ENCODE measurements around the gene AP5Z1. TPM values are rescaled to one million over a fixed set of nuclear protein-coding genes. Genes with fewer than 3 reads are reported as not detected.

Gene AP5Z1
- total RNA-seq, 1 donor from 2014 or later: 59.7 TPM

- Mint-ChIP-seq H3K27ac (ENCODE audit: unreplicated experiment) (peak overlapping the region; percentile 98), H3K36me3 (ENCODE audit: low read depth) (peaks cover 23% of the 10 kb centered on the region), H3K4me3 (ENCODE audit: unreplicated experiment) (peak overlapping the region; percentile 28), H3K9me3 (ENCODE audit: low read depth) (no peaks in the 10 kb centered on the region), H3K27me3 (ENCODE audit: low read depth) (no peaks in the 10 kb centered on the region), H3K4me1 (ENCODE audit: low read depth) (peaks cover 70% of the 10 kb centered on the region)
- DNase-seq (ENCODE audit: low spot score): no peak
- TF ChIP-seq, protein P1, sequence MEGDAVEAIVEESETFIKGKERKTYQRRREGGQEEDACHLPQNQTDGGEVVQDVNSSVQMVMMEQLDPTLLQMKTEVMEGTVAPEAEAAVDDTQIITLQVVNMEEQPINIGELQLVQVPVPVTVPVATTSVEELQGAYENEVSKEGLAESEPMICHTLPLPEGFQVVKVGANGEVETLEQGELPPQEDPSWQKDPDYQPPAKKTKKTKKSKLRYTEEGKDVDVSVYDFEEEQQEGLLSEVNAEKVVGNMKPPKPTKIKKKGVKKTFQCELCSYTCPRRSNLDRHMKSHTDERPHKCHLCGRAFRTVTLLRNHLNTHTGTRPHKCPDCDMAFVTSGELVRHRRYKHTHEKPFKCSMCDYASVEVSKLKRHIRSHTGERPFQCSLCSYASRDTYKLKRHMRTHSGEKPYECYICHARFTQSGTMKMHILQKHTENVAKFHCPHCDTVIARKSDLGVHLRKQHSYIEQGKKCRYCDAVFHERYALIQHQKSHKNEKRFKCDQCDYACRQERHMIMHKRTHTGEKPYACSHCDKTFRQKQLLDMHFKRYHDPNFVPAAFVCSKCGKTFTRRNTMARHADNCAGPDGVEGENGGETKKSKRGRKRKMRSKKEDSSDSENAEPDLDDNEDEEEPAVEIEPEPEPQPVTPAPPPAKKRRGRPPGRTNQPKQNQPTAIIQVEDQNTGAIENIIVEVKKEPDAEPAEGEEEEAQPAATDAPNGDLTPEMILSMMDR (IDR thresholded peaks at IDR 0.05): no peak
Measured at GRCh38 chr7:4747013-4747412, 28.4 kb upstream of the AP5Z1 start.

DNA sequence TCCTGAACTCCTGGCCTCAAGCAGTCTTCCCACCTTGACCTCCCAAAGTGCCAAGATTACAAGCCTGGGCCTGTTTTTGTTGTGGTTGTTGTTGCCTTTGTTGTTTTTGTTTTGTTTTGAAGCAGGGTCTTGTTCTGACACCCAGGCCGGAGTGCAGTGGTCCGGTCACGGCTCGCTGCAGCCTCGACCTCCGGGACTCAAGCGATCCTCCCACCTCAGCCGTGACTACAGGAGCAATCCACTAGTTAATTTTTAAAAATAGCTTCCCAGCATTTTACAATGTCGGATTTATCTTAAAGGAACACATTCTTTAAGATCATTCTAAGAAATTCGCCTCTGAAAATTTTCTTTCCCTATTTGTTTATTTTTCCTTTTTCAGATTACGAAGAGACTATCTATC, 27.7 kb upstream of the AP5Z1 start:
- Mint-ChIP-seq H3K27me3 (ENCODE audit: low read depth) (no peaks in the 10 kb centered on the region), H3K27ac (ENCODE audit: unreplicated experiment) (peak overlapping the region; percentile 98)
- TF ChIP-seq, protein P1 (IDR thresholded peaks at IDR 0.05): no peak

GRCh38 chr7:4748231-4748681, 27.2 kb upstream of the AP5Z1 start:
- no peaks in the 10 kb centered on the region for H3K27me3 Mint-ChIP-seq (ENCODE audit: low read depth)
- peaks cover 14% of the 10 kb centered on the region for H3K36me3 Mint-ChIP-seq (ENCODE audit: low read depth)
- no peak for DNase-seq (ENCODE audit: low spot score)
- peak overlapping the region; percentile 38 for H3K4me3 Mint-ChIP-seq (ENCODE audit: unreplicated experiment)
- H3K4me1 Mint-ChIP-seq (ENCODE audit: low read depth): peaks cover 61% of the 10 kb centered on the region
- no peaks in the 10 kb centered on the region for H3K9me3 Mint-ChIP-seq (ENCODE audit: low read depth)
- TF ChIP-seq, protein P1 (IDR thresholded peaks at IDR 0.05): no peak
- H3K27ac Mint-ChIP-seq (ENCODE audit: unreplicated experiment): peak overlapping the region; percentile 98

More for the DNA sequence above, 27.7 kb upstream of the AP5Z1 start:
- Mint-ChIP-seq H3K4me3 (ENCODE audit: unreplicated experiment) (peak overlapping the region; percentile 38), H3K36me3 (ENCODE audit: low read depth) (peaks cover 18% of the 10 kb centered on the region), H3K4me1 (ENCODE audit: low read depth) (peaks cover 63% of the 10 kb centered on the region), H3K9me3 (ENCODE audit: low read depth) (no peaks in the 10 kb centered on the region)
- no peak for DNase-seq (ENCODE audit: low spot score)

DNA sequence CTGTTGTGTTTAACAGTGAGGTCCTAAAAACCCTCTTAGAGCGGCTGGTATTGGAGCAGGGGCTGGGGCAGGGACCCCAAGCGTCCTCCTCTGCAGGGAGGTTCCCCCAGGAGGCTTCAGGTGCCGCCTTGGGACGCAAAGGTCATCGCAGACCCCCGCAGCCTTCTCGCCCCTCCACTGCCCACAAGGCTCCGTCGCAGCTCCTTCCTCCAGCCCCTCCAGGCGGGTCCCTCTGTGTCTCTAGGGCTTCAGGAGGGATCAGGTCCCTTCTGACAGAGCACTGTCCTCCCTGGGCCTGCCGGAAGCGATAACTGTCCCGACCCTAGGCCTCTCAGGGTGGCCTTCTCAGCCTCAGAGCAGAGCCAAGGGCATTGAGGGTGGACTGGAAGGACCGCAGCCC, 26.1 kb upstream of the AP5Z1 start:
- no peaks in the 10 kb centered on the region for H3K27me3 Mint-ChIP-seq (ENCODE audit: low read depth)
- H3K27ac Mint-ChIP-seq (ENCODE audit: unreplicated experiment): peak overlapping the region; percentile 98
- DNase-seq (ENCODE audit: low spot score): no peak
- H3K36me3 Mint-ChIP-seq (ENCODE audit: low read depth): peaks cover 15% of the 10 kb centered on the region
- TF ChIP-seq, protein P1 (IDR thresholded peaks at IDR 0.05): no peak
- peaks cover 50% of the 10 kb centered on the region for H3K4me1 Mint-ChIP-seq (ENCODE audit: low read depth)
- H3K9me3 Mint-ChIP-seq (ENCODE audit: low read depth): no peaks in the 10 kb centered on the region
- H3K4me3 Mint-ChIP-seq (ENCODE audit: unreplicated experiment): no peak overlapping the region

- Mint-ChIP-seq H3K36me3 (ENCODE audit: low read depth) (peaks cover 17% of the 10 kb centered on the region), H3K4me1 (ENCODE audit: low read depth) (peaks cover 45% of the 10 kb centered on the region), H3K27me3 (ENCODE audit: low read depth) (no peaks in the 10 kb centered on the region), H3K4me3 (ENCODE audit: unreplicated experiment) (no peak overlapping the region), H3K27ac (ENCODE audit: unreplicated experiment) (peak overlapping the region; percentile 57), H3K9me3 (ENCODE audit: low read depth) (no peaks in the 10 kb centered on the region)
- no peak for DNase-seq (ENCODE audit: low spot score)
- TF ChIP-seq, protein P1 (IDR thresholded peaks at IDR 0.05): no peak
Measured at GRCh38 chr7:4749798-4750197, 25.6 kb upstream of the AP5Z1 start.
